HepG2 (cell line): ENCODE data around the gene ZNF117. TPM values are rescaled to one million over a fixed set of nuclear protein-coding genes. Genes with fewer than 3 reads are reported as not detected.

Experiments
- ASH2L ChIP-seq: fragments of 300-600, 200-600 bp; sonication (generic); IDR thresholded peaks from 2 replicates; pipeline ENCODE4 v1.7.0; 2017; ENCODE audit warnings: low read depth, mild to moderate bottlenecking, moderate library complexity, mixed read lengths, low read length; ENCODE audit not compliant: insufficient read length
- CTCF ChIP-seq: sonication (generic); formaldehyde crosslinking; IDR thresholded peaks from 2 replicates; pipeline ENCODE4 v1.5.0; 2020; ENCODE audit warnings: mild to moderate bottlenecking, missing genetic modification reagents, moderate library complexity
- FOXA3 ChIP-seq: IDR thresholded peaks from 2 replicates; pipeline ENCODE4 v1.6.1; 2016; ENCODE audit warnings: missing genetic modification reagents, missing compliant biosample characterization
- FOXC1 ChIP-seq: sonication (generic); formaldehyde crosslinking; IDR thresholded peaks from 2 replicates; pipeline ENCODE4 v1.8.0; 2022; ENCODE audit warnings: mild to moderate bottlenecking, missing genetic modification reagents, borderline replicate concordance
- GMEB2 ChIP-seq: IDR thresholded peaks from 2 replicates; pipeline ENCODE4 v1.6.1; 2016; ENCODE audit warnings: missing biosample characterization, missing genetic modification reagents, low read depth
- HDAC1 ChIP-seq: sonication (generic); formaldehyde crosslinking; IDR thresholded peaks from 2 replicates; pipeline ENCODE4 v1.5.1; 2020; ENCODE audit warnings: mild to moderate bottlenecking, missing genetic modification reagents
- HIVEP1 ChIP-seq: sonication (generic); formaldehyde crosslinking; IDR thresholded peaks from 2 replicates; pipeline ENCODE4 v1.4.0; 2020; ENCODE audit warnings: mild to moderate bottlenecking, missing genetic modification reagents
- HNRNPUL1 ChIP-seq: fragments of 200-400 bp; formaldehyde crosslinking; IDR thresholded peaks from 2 replicates; pipeline ENCODE4 v1.6.1; 2017; ENCODE audit warnings: low read depth, mild to moderate bottlenecking, low read length, moderate library complexity
- MIXL1 ChIP-seq: IDR thresholded peaks from 2 replicates; pipeline ENCODE4 v1.6.1; 2016
- MXD1 ChIP-seq: sonication (generic); formaldehyde crosslinking; IDR thresholded peaks from 2 replicates; pipeline ENCODE4 v1.4.0; 2020; ENCODE audit warnings: mild to moderate bottlenecking, missing genetic modification reagents
- NR3C1 ChIP-seq: sonication (generic); formaldehyde crosslinking; IDR thresholded peaks from 2 replicates; pipeline ENCODE4 v1.4.0; 2020; ENCODE audit warnings: missing genetic modification reagents
- SP2 ChIP-seq: sonication (generic); formaldehyde crosslinking; IDR thresholded peaks from 2 replicates; pipeline ENCODE4 v1.5.1; 2020; ENCODE audit warnings: mild to moderate bottlenecking, missing genetic modification reagents
- SUZ12 ChIP-seq: fragments of 150-350 bp; IDR thresholded peaks from 2 replicates; pipeline ENCODE4 v1.6.1; 2014; ENCODE audit warnings: low read depth, low read length
- TEAD2 ChIP-seq: sonication (generic); formaldehyde crosslinking; IDR thresholded peaks from 2 replicates; pipeline ENCODE4 v1.9.0; 2021; ENCODE audit warnings: missing genetic modification reagents
- ZBTB39 ChIP-seq: sonication (generic); formaldehyde crosslinking; IDR thresholded peaks from 2 replicates; pipeline ENCODE4 v1.5.0; 2020; ENCODE audit warnings: missing genetic modification reagents
- ZBTB42 ChIP-seq: sonication (generic); formaldehyde crosslinking; IDR thresholded peaks from 2 replicates; pipeline ENCODE4 v1.5.0; 2020; ENCODE audit warnings: mild to moderate bottlenecking, missing genetic modification reagents
- ZFP62 ChIP-seq: sonication (generic); formaldehyde crosslinking; IDR thresholded peaks from 2 replicates; pipeline ENCODE4 v1.4.0; 2020; ENCODE audit warnings: missing genetic modification reagents
- ZFY ChIP-seq: sonication (generic); formaldehyde crosslinking; IDR thresholded peaks from 2 replicates; pipeline ENCODE4 v1.4.0; 2020; ENCODE audit warnings: missing genetic modification reagents
- ZKSCAN1 ChIP-seq: fragments of 150-350 bp; IDR thresholded peaks from 2 replicates; pipeline ENCODE4 v1.6.1; 2014; ENCODE audit warnings: low read length
- ZKSCAN8 ChIP-seq: IDR thresholded peaks from 2 replicates; pipeline ENCODE4 v1.6.1; 2016; ENCODE audit warnings: borderline replicate concordance, missing genetic modification reagents, missing compliant biosample characterization
- ZNF468 ChIP-seq: sonication (generic); formaldehyde crosslinking; IDR thresholded peaks from 2 replicates; pipeline ENCODE4 v1.8.0; 2022; ENCODE audit warnings: mild to moderate bottlenecking, moderate library complexity, missing genetic modification reagents
- ZNF766 ChIP-seq: sonication (generic); formaldehyde crosslinking; IDR thresholded peaks from 2 replicates; pipeline ENCODE4 v1.5.0; 2020; ENCODE audit warnings: missing genetic modification reagents, borderline replicate concordance
- ZNF780A ChIP-seq: sonication (generic); formaldehyde crosslinking; IDR thresholded peaks from 2 replicates; pipeline ENCODE4 v1.8.0; 2022; ENCODE audit warnings: mild to moderate bottlenecking, missing genetic modification reagents, moderate library complexity
- ZSCAN5A ChIP-seq: sonication (generic); formaldehyde crosslinking; IDR thresholded peaks from 2 replicates; pipeline ENCODE4 v1.8.0; 2022; ENCODE audit warnings: mild to moderate bottlenecking, missing genetic modification reagents, borderline replicate concordance
- polyA plus RNA-seq, 8 experiments: library from polyadenylated mRNA; depleted of rRNA in 3 of 8; stranded (reverse) in 7 of 8; unstranded in 1 of 8; fragments of >200 nt; fragmentation: Illumina TruSeq in 4 of 8; extraction: Trizol in 4 of 8; gene quantifications; 2 replicates each; pipeline versions ENCODE4 v1.2.1 to v1.2.3, GENCODE V29; 2011 to 2016; ENCODE audit warnings: low read depth in 4 of 8, missing spikeins in 1 of 8, mixed read lengths in 1 of 8; ENCODE audit not compliant: insufficient read depth in 1 of 8
- total RNA-seq, 5 experiments: library from RNA; depleted of rRNA; stranded (reverse); fragments of >200 nt; fragmentation: Illumina TruSeq; extraction: Trizol; gene quantifications; 2 replicates each; pipeline ENCODE4 v1.2.3, GENCODE V29; 2016; ENCODE audit warnings: low read depth in 1 of 5

ZNF117 gene
- total and polyA plus RNA-seq, 2 of the 13 experiments (the other 11 are each of a cell fraction or from before 2014, with no cell fraction given): 6.6 to 20.0 TPM

- TF ChIP-seq ZSCAN5A (CRISPR knock-in tag) (no peak), HDAC1 (CRISPR knock-in tag) (peak; percentile 78), ZBTB42 (CRISPR knock-in tag) (no peak), HNRNPUL1 (no peak), ZKSCAN1 (no peak), HIVEP1 (CRISPR knock-in tag) (no peak), TEAD2 (CRISPR knock-in tag) (no peak), FOXC1 (peak; percentile 80; the same call in 1 of the 2 replicates), ZKSCAN8 (CRISPR knock-in tag) (no peak), CTCF (no peak), ZFY (CRISPR knock-in tag) (peak; percentile 92), ASH2L (peak; percentile 52), GMEB2 (CRISPR knock-in tag) (no peak), ZNF780A (no peak), FOXA3 (CRISPR knock-in tag) (0 out of 2 replicates have a peak, but pooled peaks have one; percentile 13), ZNF766 (CRISPR knock-in tag) (no peak), MIXL1 (CRISPR knock-in tag) (no peak), ZBTB39 (CRISPR knock-in tag) (no peak), SP2 (CRISPR knock-in tag) (peak; percentile 81), ZNF468 (CRISPR knock-in tag) (no peak), ZFP62 (CRISPR knock-in tag) (no peak), SUZ12 (no peak), NR3C1 (no peak), MXD1 (CRISPR knock-in tag) (no peak)
These were observed 15.5 kb upstream of the ZNF117 start, which contains the start of gene ERV3-1 (continued) for GRCh38 chr7:65006094-65006992.
